Left forelimb (tissue), 1 donor: ENCODE data around the gene NTRK2.
"Not testable (repeated sequence)": the region's sequence is repeated elsewhere in the genome, so short reads cannot be mapped to it uniquely, and the experiment has no call there.

ENCODE experiments used
- DNase-seq: peaks from one replicate; pipeline ENCODE4 v3.0.0-alpha.2; 2018; ENCODE audit warnings: low spot score

Gene NTRK2

GRCh38 chr9:84894859-84895258, 225.3 kb downstream of the NTRK2 start:
- DNase-seq = no peak

- no peak for DNase-seq
Measured at GRCh38 chr9:84897362-84898094, 228.0 kb downstream of the NTRK2 start.

- DNase-seq = no peak
Measured at GRCh38 chr9:84898188-84898587, 228.7 kb downstream of the NTRK2 start.

GRCh38 chr9:84898618-84899017, 229.1 kb downstream of the NTRK2 start:
- DNase-seq = not testable (repeated sequence)

GRCh38 chr9:84899326-84899725, 229.8 kb downstream of the NTRK2 start:
- DNase-seq = no peak

GRCh38 chr9:84900421-84900820, 230.9 kb downstream of the NTRK2 start:
- no peak for DNase-seq

GRCh38 chr9:84903963-84904362, 234.4 kb downstream of the NTRK2 start:
- DNase-seq = no peak

GRCh38 chr9:84916769-84917168, 247.2 kb downstream of the NTRK2 start:
- no peak for DNase-seq

GRCh38 chr9:84917366-84918070, 248.0 kb downstream of the NTRK2 start:
- DNase-seq = no peak

- no peak for DNase-seq
Measured at GRCh38 chr9:84919440-84919839, 249.9 kb downstream of the NTRK2 start.

GRCh38 chr9:84921175-84921574, 251.6 kb downstream of the NTRK2 start:
- no peak for DNase-seq

GRCh38 chr9:84922051-84922450, 252.5 kb downstream of the NTRK2 start:
- no peak for DNase-seq

GRCh38 chr9:84924266-84924665, 254.7 kb downstream of the NTRK2 start:
- DNase-seq = no peak

GRCh38 chr9:84925225-84925872, 255.8 kb downstream of the NTRK2 start:
- no peak for DNase-seq

GRCh38 chr9:84926793-84927192, 257.3 kb downstream of the NTRK2 start:
- no peak for DNase-seq

- no peak for DNase-seq
Measured at GRCh38 chr9:84928419-84928818, 258.9 kb downstream of the NTRK2 start.

GRCh38 chr9:84929068-84929467, 259.5 kb downstream of the NTRK2 start:
- DNase-seq = no peak

GRCh38 chr9:84932915-84933527, 263.5 kb downstream of the NTRK2 start:
- DNase-seq = no peak

- DNase-seq = no peak
Measured at GRCh38 chr9:84935528-84936117, 266.1 kb downstream of the NTRK2 start.

- no peak for DNase-seq
Measured at GRCh38 chr9:84937180-84937579, 267.7 kb downstream of the NTRK2 start.

- DNase-seq = no peak
Measured at GRCh38 chr9:84937581-84937980, 268.1 kb downstream of the NTRK2 start.

- DNase-seq = no peak
Measured at GRCh38 chr9:84939774-84940173, 270.2 kb downstream of the NTRK2 start.
